ENCODE measurements around the gene HPSE2.

GRCh38 chr10:99234041-99234790, 1.4 kb downstream of the HPSE2 start:
- TF ChIP-seq POLR2A (IDR thresholded peaks at IDR 0.05; ENCODE audit: low read depth, low read length) (no peak), POLR2AphosphoS5 (IDR thresholded peaks at IDR 0.05; ENCODE audit: low read depth, low read length) (no peak)
